ENCODE measurements around the gene EPHX1. TPM values are rescaled to one million over a fixed set of nuclear protein-coding genes. Genes with fewer than 3 reads are reported as not detected.
"Not testable (repeated sequence)": the region's sequence is repeated elsewhere in the genome, so short reads cannot be mapped to it uniquely, and the experiment has no call there.

Gene EPHX1
- total RNA-seq, 3 donors from 2014 or later = 63.6 to 168 (median 67.3) TPM

GRCh38 chr1:225814381-225814780 is 4.5 kb downstream of the EPHX1 start:
- peaks cover 25 to 27% of the 10 kb centered on the region in 2 donors for H3K4me1 ChIP-seq
- H3K9me3 ChIP-seq = no peaks in the 10 kb centered on the region
- no peaks in the 10 kb centered on the region for H3K36me3 ChIP-seq
- no peak overlapping the region for H3K4me3 ChIP-seq
- no peaks in the 10 kb centered on the region for H3K27me3 ChIP-seq
- TF ChIP-seq CTCF (IDR thresholded peaks at IDR 0.05) (no peak), POLR2A (IDR thresholded peaks at IDR 0.05) (no peak), POLR2AphosphoS5 (IDR thresholded peaks at IDR 0.05) (no peak)
- peak overlapping the region; percentile 67 to 91 for H3K27ac ChIP-seq
- DNase-seq (ENCODE audit: low spot score in 2 of 2) = no peak
- intact Hi-C loops (cut with DNase I; ENCODE audit: low total_unique reads) = no loop called here

GRCh38 chr1:225815090-225815489 is 5.2 kb downstream of the EPHX1 start:
- H3K36me3 ChIP-seq; intact Hi-C loops (cut with DNase I; ENCODE audit: low total_unique reads); DNase-seq (ENCODE audit: low spot score in 2 of 2); H3K9me3 ChIP-seq; H3K27me3 ChIP-seq; H3K4me3 ChIP-seq: not testable (repeated sequence)
- peaks cover 25 to 27% of the 10 kb centered on the region in 2 donors for H3K4me1 ChIP-seq
- peak overlapping the region; percentile 67 to 91 for H3K27ac ChIP-seq

- H3K4me3 ChIP-seq = no peak overlapping the region
- no peaks in the 10 kb centered on the region for H3K27me3 ChIP-seq
- TF ChIP-seq CTCF (IDR thresholded peaks at IDR 0.05) (no peak), POLR2AphosphoS5 (IDR thresholded peaks at IDR 0.05) (no peak), POLR2A (IDR thresholded peaks at IDR 0.05) (no peak)
- peak overlapping the region; percentile 22 to 70 for H3K27ac ChIP-seq
- no peaks in the 10 kb centered on the region for H3K9me3 ChIP-seq
- intact Hi-C loops (cut with DNase I; ENCODE audit: low total_unique reads) = no loop called here
- H3K36me3 ChIP-seq = no peaks in the 10 kb centered on the region
- peaks cover 25 to 27% of the 10 kb centered on the region in 2 donors for H3K4me1 ChIP-seq
- no peak for DNase-seq (ENCODE audit: low spot score in 2 of 2)
These were observed 5.7 kb downstream of the EPHX1 start for GRCh38 chr1:225815526-225816178.

- DNase-seq (ENCODE audit: low spot score in 2 of 2) = no peak
- intact Hi-C loops (cut with DNase I; ENCODE audit: low total_unique reads) = no loop called here
- no peaks in the 10 kb centered on the region for H3K36me3 ChIP-seq
- peaks cover 17 to 21% of the 10 kb centered on the region in 2 donors for H3K4me1 ChIP-seq
- peak overlapping the region in 1 of 3 donors; percentile 30 for H3K4me3 ChIP-seq
- no peaks in the 10 kb centered on the region for H3K27me3 ChIP-seq
- no peaks in the 10 kb centered on the region for H3K9me3 ChIP-seq
- TF ChIP-seq CTCF (IDR thresholded peaks at IDR 0.05) (no peak), POLR2AphosphoS5 (IDR thresholded peaks at IDR 0.05) (no peak), POLR2A (IDR thresholded peaks at IDR 0.05) (no peak)
- peak overlapping the region; percentile 87 to 96 for H3K27ac ChIP-seq
These were observed 7.0 kb downstream of the EPHX1 start for GRCh38 chr1:225816643-225817538.

GRCh38 chr1:225817611-225818061 is 7.7 kb downstream of the EPHX1 start:
- no peaks in the 10 kb centered on the region for H3K36me3 ChIP-seq
- H3K4me3 ChIP-seq = peak overlapping the region in 1 of 3 donors; percentile 30
- TF ChIP-seq POLR2AphosphoS5 (IDR thresholded peaks at IDR 0.05) = peak; percentile 65 to 87 (median 77)
- TF ChIP-seq POLR2A (IDR thresholded peaks at IDR 0.05) = no peak
- TF ChIP-seq CTCF (IDR thresholded peaks at IDR 0.05) = no peak
- peak overlapping the region; percentile 87 to 96 for H3K27ac ChIP-seq
- H3K27me3 ChIP-seq = no peaks in the 10 kb centered on the region
- H3K9me3 ChIP-seq = no peaks in the 10 kb centered on the region
- H3K4me1 ChIP-seq = peaks cover 15 to 21% of the 10 kb centered on the region in 2 donors
- intact Hi-C loops (cut with DNase I; ENCODE audit: low total_unique reads) = no loop called here
- DNase-seq (ENCODE audit: low spot score in 2 of 2) = peak; percentile 72 to 82

Measured in breast epithelium (tissue), 4 donors.